ENCODE results near the gene CSPG5.

The CSPG5 gene

DNA sequence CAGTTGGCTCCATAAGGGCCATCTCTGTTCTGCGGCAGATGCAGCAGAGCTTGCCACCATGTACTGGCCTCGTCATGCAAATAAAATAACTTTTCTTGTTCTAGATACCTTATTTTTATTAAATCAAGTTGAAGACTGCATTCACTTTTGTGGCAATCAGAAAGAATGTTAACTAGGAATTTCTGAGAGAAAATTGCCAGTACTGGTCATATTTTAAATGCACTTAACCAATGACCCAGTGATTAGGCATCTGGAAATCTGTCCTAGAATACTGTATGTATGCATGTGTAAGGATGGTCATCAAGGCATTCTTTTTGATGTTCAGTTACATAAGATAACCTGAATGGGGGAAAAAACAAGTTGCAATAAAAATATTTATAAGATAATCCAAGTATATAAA, 34.2 kb upstream of the CSPG5 start:
- peak; percentile 6 for DNase-seq (ENCODE audit: low read depth)
- no peak overlapping the region for H3K4me3 ChIP-seq (ENCODE audit: low read depth, low read length)
- TF ChIP-seq, protein P1, sequence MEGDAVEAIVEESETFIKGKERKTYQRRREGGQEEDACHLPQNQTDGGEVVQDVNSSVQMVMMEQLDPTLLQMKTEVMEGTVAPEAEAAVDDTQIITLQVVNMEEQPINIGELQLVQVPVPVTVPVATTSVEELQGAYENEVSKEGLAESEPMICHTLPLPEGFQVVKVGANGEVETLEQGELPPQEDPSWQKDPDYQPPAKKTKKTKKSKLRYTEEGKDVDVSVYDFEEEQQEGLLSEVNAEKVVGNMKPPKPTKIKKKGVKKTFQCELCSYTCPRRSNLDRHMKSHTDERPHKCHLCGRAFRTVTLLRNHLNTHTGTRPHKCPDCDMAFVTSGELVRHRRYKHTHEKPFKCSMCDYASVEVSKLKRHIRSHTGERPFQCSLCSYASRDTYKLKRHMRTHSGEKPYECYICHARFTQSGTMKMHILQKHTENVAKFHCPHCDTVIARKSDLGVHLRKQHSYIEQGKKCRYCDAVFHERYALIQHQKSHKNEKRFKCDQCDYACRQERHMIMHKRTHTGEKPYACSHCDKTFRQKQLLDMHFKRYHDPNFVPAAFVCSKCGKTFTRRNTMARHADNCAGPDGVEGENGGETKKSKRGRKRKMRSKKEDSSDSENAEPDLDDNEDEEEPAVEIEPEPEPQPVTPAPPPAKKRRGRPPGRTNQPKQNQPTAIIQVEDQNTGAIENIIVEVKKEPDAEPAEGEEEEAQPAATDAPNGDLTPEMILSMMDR (conservative IDR thresholded peaks at IDR 0.05; ENCODE audit: low read depth, low read length), result no peak

DNA sequence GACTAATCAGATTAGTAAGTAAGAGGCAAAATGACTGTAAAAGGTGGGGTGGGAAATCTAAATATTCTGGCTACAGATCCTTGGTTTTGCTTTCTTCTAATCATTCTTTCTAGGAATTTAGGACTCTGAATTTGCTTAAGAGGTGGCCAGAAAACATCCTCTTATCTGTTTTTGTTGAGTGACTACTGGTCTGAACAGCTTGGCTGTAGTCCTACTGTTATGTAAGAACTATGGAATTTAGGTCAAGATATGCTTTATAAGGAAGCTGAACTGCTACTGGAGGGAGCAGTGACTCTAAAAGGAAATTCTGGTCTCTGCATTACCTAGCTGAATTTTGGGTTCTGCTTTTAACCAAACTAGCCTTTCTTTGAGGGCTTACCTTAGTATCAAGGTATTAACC, 33.5 kb upstream of the CSPG5 start:
- TF ChIP-seq, protein P1 (conservative IDR thresholded peaks at IDR 0.05; ENCODE audit: low read depth, low read length), result no peak
- H3K4me3 ChIP-seq (ENCODE audit: low read depth, low read length), result no peak overlapping the region
- peak; percentile 90 for DNase-seq (ENCODE audit: low read depth)

DNA sequence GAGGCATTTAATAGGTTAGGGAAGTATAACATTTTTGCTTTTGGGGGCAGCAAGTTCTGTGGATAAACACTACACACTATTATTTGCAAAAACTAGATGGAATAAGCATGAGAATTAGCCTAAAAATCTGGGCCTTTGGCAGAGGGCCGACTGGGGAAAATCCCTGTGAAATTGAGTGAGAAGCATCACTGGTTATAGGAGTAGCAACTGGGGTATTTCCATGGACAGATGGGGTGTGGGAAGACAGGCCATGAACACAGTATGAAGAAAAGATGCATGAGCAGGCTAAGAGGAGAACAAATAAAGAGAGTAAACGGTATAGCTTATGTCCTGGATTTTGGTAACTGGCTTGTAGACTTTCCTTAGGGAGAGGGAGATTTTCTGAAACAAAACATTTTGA, 32.9 kb upstream of the CSPG5 start:
- TF ChIP-seq, protein P1 (conservative IDR thresholded peaks at IDR 0.05; ENCODE audit: low read depth, low read length), result no peak
- no peak overlapping the region for H3K4me3 ChIP-seq (ENCODE audit: low read depth, low read length)
- no peak for DNase-seq (ENCODE audit: low read depth)

DNA sequence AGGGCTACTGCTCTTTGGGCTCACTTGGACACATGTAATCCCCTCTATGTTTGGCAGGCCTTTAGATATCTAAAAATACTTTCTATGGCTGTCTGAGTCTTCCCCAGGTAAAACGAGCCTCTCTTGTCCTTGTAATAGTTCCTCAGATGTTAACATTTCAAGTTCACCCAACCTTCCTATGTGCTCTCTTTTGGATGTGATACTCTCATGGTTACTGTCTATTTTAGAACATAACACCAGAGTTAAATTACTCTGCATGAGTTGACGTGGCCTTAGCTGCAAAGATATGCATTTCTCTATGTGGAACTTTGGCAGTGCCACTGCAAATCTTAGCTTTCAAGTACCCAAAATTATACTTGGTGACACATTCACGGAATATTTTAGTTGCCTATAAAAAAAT, 31.9 kb upstream of the CSPG5 start:
- H3K4me3 ChIP-seq (ENCODE audit: low read depth, low read length), result no peak overlapping the region
- TF ChIP-seq, protein P1 (conservative IDR thresholded peaks at IDR 0.05; ENCODE audit: low read depth, low read length), result no peak
- no peak for DNase-seq (ENCODE audit: low read depth)

DNA sequence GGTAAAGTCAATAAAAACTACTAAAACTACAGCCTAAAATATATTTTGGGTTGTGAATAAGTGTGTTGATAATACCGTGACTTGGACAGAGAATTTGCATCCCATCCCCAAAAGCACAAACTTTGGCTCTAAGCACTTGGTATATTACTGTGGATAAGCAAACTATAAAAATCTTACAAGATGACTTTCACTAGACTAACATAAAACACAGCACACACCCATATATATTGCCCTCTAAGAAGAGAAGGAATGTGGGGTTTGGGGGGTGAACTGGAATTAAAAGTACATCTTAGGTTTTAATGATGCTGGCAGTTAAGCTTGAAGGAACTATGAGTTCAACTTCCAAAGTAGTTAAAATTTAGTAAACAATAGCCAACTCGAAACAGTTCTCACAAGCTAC, 28.7 kb upstream of the CSPG5 start:
- no peak overlapping the region for H3K4me3 ChIP-seq (ENCODE audit: low read depth, low read length)
- TF ChIP-seq, protein P1 (conservative IDR thresholded peaks at IDR 0.05; ENCODE audit: low read depth, low read length), result no peak
- DNase-seq (ENCODE audit: low read depth), result no peak

DNA sequence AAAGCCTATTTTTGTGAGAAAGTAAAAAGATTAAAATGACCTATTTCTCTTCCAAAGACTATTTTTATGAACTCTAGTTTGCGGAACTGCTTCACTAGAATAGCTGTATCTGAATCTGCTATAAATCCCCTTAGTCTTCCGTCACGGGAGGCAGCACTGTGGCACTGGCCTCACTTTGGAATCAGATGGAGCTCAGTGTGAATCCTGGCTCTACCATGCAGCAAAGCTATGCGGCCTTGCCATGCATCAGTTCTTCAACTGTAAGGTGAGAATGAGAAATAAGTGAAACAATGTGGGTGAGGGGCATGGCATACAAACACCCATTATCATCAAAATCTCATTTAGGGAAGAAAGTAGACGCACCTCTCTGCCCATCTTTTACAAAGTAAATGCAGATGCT, 27.5 kb upstream of the CSPG5 start:
- TF ChIP-seq, protein P1 (conservative IDR thresholded peaks at IDR 0.05; ENCODE audit: low read depth, low read length), result no peak
- H3K4me3 ChIP-seq (ENCODE audit: low read depth, low read length), result no peak overlapping the region
- no peak for DNase-seq (ENCODE audit: low read depth)

DNA sequence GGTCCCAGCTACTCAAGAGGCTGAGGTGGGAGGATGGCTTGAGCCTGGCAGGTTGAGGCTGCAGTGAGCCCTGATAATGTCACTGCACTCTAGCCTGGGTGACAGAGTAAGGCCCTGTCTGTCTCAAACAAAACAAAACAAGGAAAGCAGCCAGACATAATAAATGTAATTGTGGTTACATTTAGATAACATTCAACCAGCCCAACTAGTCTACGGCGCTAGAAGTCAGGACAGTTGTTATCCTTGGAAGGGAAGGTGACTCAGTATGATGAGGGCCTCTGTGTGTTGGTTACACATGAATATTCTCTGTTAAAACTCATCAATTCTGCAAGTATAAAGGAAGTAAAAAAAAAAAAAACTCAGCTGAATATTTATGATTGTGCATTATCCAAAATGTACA, 27.0 kb upstream of the CSPG5 start:
- H3K4me3 ChIP-seq (ENCODE audit: low read depth, low read length), result no peak overlapping the region
- DNase-seq (ENCODE audit: low read depth), result no peak
- TF ChIP-seq, protein P1 (conservative IDR thresholded peaks at IDR 0.05; ENCODE audit: low read depth, low read length), result no peak
